GM10847 (cell line): ENCODE data around the gene DACT3.

ENCODE experiments used
- POLR2A ChIP-seq: IDR thresholded peaks from 2 replicates; pipeline ENCODE4 v1.6.1; 2011; ENCODE audit not compliant: insufficient read length; ENCODE audit errors: extremely low read depth

Gene DACT3

DNA sequence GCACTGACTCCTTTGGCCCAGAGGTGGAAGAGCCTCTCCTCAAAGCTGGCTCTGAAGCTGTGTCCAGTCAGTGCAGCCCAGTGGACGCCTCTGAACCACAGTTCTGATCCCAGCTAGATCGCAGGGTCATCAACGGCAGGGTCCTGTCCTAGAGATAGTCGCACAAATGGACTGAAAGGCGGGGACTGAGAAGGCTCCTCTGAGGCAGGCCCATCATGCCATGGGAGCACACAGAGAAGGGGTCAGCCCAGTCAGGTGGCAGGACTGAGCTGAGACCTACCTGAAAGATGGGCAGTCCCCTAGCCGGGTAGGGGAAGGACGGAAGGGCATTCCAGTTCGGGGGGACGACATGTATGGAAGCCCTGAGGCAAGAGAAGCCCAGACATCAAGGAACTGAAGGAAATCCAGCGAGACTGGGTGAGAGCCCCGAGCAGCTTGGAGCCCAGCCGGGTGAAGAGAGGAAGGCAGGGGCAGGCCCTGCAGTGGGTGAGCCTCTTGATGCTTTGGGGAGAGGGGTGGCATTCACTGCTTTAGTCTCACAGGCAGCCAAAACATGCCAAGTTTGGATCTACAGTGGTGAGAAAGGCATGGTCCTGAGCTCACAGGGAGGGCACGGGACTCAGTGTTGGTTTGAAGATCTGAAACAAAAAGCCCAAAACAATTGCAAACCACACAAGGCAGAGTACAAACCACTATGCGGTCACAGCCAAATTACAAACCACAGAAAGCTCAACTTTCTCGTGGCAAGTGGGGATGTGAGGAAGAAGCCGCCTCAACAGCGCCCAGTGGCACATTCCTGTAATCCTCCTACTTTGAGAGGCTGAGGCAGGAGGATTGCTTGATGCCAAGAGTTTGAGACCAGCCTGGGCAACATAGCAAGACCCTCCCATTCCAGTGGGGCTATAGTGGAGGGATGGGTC, 49.9 kb downstream of the DACT3 start:
- no peak for TF ChIP-seq POLR2A

DNA sequence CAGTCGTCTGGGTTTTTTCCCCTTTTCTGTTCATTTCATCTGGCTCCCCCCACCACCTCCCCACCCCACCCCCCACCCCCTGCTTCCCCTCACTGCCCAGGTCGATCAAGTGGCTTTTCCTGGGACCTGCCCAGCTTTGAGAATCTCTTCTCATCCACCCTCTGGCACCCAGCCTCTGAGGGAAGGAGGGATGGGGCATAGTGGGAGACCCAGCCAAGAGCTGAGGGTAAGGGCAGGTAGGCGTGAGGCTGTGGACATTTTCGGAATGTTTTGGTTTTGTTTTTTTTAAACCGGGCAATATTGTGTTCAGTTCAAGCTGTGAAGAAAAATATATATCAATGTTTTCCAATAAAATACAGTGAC, 50.6 kb downstream of the DACT3 start:
- no peak for TF ChIP-seq POLR2A

DNA sequence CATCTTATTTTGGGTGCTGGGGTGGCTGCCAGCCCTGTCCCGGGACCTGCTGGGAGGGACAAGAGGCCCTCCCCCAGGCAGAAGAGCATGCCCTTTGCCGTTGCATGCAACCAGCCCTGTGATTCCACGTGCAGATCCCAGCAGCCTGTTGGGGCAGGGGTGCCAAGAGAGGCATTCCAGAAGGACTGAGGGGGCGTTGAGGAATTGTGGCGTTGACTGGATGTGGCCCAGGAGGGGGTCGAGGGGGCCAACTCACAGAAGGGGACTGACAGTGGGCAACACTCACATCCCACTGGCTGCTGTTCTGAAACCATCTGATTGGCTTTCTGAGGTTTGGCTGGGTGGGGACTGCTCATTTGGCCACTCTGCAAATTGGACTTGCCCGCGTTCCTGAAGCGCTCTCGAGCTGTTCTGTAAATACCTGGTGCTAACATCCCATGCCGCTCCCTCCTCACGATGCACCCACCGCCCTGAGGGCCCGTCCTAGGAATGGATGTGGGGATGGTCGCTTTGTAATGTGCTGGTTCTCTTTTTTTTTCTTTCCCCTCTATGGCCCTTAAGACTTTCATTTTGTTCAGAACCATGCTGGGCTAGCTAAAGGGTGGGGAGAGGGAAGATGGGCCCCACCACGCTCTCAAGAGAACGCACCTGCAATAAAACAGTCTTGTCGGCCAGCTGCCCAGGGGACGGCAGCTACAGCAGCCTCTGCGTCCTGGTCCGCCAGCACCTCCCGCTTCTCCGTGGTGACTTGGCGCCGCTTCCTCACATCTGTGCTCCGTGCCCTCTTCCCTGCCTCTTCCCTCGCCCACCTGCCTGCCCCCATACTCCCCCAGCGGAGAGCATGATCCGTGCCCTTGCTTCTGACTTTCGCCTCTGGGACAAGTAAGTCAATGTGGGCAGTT, 51.2 kb downstream of the DACT3 start:
- TF ChIP-seq POLR2A, result no peak

DNA sequence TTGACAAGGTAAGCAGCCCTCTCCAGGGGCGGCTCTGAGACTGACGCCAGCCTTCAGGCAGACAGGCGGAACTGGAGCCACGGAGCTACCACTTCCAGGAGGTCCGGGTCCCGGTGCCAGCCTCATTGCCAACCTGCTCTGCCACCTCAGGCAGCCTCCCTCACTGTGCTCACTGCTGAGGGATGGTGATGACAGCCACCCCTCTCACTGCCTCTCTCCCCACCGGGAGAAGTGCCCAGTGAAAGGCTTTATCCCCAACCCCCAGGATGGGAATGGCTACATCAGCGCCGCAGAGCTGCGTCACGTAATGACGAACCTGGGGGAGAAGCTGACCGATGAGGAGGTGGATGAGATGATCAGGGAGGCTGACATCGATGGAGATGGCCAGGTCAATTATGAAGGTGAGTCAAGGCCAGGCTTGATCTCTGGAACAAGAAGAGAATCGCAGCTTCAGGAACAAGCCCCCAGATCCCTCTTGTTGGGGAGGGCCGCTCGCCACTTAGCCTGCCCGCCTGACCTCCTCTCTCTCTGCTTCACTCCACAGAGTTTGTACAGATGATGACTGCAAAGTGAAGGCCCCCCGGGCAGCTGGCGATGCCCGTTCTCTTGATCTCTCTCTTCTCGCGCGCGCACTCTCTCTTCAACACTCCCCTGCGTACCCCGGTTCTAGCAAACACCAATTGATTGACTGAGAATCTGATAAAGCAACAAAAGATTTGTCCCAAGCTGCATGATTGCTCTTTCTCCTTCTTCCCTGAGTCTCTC, 52.2 kb downstream of the DACT3 start:
- no peak for TF ChIP-seq POLR2A

DNA sequence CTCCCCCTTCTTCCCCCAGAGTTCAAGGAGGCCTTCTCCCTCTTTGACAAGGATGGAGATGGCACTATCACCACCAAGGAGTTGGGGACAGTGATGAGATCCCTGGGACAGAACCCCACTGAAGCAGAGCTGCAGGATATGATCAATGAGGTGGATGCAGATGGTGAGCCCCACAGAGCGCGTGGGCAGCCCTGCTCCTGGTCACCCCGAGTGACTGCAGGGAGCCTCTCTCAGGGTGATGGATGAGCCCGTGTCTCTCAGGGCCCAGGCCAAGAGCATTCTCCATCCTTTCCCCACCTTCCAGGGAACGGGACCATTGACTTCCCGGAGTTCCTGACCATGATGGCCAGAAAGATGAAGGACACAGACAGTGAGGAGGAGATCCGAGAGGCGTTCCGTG, 52.8 kb downstream of the DACT3 start:
- no peak for TF ChIP-seq POLR2A

DNA sequence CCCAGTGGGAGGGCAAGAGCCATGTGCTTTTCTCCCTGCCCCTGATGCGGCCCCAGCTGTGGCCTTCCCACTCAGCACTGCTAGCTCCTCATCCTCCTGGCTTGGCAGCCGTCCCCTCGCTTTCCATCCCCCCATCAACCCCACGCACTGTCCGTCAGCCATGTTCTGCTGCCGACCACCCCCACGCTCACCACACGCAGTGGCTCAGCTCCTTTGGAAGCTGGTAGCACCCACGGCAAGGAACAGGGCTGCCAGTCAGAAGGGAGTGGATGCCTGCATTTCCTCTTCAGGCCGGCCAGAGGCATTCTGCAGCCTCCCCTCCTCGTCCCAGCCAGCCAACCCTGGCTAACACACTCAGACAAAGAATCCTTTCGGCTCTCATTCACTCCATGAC, 53.5 kb downstream of the DACT3 start:
- no peak for TF ChIP-seq POLR2A

DNA sequence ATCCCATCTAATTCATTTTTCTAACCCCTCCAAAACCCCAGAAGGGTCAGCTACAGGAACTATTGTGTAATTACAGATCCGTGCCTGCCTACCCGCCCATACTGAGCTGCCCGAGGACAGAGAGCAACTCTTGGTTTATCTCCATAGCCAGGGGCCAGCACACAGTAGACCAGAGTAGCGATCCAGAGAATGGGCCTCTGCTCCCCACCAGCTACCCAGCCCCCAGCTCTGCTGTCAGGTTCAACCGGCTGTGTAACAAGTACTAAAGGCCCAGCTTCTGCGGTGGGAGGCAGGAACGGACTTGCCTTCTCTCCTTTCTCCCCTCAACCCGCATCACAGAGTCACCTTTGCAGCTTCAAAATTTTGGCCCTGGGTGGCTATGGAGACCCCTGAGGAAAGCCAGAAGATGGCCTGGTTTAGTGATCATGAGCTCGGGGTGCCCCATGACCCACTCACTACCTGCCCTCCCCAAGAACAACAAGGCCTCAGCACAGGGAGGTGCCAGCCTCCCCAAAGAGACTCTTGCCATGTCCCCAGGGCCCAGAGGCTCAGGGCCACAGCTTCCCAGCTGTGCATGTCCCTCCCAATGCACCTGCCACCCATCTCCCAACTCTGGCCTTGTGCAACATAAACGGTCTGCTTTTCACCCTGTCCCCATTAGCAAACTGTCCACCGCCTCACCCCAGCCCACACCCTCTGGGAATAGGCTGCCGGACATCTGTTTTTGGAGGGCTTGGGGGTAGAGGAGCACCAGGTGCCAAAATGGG, 54.1 kb downstream of the DACT3 start:
- TF ChIP-seq POLR2A, result no peak

DNA sequence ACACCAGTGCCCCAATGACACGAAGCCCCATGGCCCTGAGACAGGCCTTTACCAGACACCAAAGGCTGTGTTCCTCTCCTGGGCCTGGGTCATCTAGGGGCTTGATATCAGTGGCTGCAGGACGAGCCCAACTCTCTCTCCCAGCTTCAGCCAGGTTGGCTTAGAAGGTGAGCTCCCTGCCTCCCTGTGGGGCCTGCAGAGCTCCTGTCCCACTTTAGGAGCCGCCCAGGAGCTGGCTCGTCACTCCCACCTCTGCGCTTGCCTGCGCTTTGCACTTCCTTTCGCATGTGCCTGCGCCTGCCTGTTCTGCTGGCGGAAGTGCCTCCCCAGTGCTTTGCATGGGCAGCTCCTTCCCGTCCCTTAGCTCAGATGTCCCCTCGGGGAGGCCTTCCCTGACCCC, 55.0 kb downstream of the DACT3 start:
- TF ChIP-seq POLR2A, result no peak

DNA sequence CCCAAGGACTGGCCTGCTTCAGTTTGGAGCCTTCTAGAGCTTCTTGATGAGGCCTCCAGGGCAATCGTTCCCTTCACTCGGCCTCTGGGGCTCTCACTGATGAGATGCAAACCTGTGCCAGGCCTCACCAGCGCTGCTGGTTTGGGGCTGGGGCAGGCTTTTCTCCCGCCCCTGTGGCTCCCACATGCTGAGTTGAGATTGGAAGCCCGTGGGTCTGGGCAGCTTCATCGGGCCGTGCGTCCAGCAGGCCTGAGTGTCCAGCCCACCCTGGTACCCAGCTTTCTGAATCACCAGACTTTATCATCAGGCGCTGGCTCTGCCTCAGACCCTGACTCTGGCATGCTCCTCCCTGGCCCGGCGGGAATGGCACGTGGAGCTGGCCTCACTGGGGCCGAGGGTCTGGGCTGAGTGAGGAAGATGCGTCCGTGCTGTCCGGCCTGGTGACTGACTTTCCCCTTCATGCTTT, 55.6 kb downstream of the DACT3 start:
- no peak for TF ChIP-seq POLR2A

DNA sequence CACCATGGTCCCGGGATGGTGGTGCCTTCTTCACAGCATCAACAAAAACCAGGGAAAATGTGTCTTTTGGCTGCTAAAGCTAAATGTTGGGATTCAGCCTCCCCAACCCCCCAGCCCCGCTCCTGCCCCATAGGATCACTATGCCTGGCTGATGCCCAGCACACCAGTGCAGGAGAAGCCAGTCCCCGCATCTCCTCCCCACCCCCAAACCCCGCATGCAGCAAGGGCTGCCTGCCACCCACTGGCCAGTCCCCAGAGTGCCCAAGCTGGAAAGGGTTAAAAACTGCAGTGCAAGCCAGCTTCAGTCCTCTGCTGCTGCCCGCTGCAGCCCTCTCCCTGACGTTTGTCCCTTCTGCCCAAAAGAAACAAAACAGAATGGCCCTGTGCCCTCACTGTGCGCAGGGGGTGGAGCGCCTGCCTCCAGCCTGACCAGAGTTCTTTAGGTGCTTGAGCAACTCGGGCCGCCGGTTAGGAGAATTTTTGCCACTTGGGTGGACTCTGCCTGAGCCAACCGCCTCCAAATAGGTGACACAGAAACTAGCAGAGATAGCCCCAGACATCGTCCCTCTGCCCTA, 56.1 kb downstream of the DACT3 start:
- TF ChIP-seq POLR2A, result no peak

DNA sequence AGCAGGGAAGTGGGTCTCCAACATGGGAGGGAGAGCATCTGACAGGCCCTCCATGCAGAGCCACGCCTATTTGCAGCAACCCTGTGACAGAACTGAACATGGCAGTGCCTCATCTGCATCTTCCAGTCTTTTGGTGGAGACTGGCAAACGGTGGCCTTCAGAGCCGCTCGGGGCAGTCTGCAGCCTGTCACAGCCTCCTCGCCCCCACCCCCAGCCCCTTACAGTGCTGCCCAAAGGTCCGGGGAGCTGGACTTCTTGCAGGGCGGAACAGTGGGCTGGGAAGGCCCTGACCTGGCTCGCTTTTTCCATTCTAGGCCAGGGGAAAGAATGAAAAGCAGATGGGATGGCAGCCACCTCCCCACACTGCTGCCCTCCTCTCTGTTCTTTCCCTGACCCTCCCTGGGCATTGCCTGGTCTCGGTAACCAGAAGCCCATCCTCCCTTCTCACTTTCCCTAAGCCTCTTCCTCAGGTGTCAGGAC, 57.2 kb downstream of the DACT3 start:
- TF ChIP-seq POLR2A, result no peak

DNA sequence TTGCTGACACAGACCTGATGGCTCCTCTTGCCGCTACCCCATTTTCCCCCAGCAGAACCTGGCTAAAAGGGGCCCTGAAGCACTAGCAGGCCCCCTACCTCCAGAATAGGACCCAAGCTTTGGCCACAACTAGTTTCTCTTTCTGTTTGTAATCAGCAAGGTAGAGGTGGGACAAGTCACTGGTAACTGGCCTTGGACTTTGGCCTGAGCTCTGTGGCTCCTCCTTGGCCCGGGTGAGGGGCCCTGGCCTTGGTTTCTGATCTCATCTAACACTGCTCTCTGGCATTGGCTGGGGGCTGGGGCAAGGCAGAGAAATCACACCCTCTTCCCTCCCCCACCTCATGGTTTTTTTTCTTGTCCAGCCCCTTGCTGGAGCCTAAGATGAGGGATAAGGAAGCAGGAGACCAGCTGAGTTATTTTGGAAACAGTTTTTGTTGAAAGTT, 57.8 kb downstream of the DACT3 start:
- TF ChIP-seq POLR2A, result no peak

DNA sequence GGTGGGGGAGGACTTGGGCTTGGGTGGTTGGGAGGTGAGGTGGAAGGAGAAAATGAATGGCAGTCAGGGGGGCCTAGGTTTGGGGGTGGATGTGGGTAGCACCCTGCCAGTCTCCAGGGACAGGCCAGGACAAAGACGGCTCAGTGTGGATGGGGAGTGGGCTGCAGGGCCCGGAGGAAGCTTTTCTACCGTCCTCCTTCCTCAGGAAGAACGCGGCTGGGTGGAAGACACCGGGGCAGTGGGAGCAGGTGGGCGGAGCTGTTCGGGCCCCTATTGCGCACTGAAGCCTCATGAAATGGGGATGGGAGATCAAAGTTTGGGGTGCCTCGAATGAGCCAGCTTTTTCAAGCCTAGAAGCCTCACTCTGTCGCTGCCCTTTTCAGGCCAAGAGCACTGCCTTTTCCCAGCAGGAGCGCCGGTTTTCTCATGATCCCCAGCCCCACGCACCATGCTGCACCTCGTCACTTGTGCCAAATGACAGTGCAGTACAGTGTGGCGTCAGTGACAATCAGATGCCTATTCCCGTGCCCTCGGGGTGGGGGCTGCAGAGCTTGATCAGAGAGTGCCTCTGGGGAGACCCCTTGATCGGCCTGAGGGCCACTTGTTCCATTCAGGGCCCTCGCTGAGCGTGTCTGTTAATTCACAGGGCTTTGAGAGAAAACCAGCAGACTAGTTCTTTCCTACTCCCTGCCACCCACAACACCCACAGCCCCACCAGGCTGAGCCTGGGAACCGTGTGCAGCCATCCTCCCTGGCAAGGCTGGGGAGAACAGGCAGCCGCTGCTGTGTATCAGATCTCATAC, 58.4 kb downstream of the DACT3 start:
- TF ChIP-seq POLR2A, result no peak
